Lower lobe of right lung (tissue), 2 donors: Measurements from ENCODE around the gene PLIN4. TPM values are rescaled to one million over a fixed set of nuclear protein-coding genes. Genes with fewer than 3 reads are reported as not detected.

Experiments
- ATAC-seq, 2 donors: fragments of 200-7000 bp; cut with Tn5 transposase; one replicate each; pipeline ENCODE4 v1.9.1; 2020 to 2022; ENCODE audit warnings: mild to moderate bottlenecking in 2 of 2, moderate library complexity in 2 of 2
- DNase-seq: peaks from one replicate; pipeline ENCODE4 v3.0.0-alpha.2; 2020
- H3K27ac ChIP-seq: fragments of 200-600 bp; one replicate; pipeline ENCODE4 v1.8.0; 2022
- H3K27me3 ChIP-seq: fragments of 200-600 bp; one replicate; pipeline ENCODE4 v1.8.0; 2022; ENCODE audit warnings: low read depth
- H3K36me3 ChIP-seq: fragments of 200-600 bp; one replicate; pipeline ENCODE4 v1.8.0; 2022; ENCODE audit warnings: mild to moderate bottlenecking
- H3K4me1 ChIP-seq: fragments of 200-600 bp; one replicate; pipeline ENCODE4 v1.8.0; 2022
- H3K4me3 ChIP-seq: fragments of 200-600 bp; one replicate; pipeline ENCODE4 v1.8.0; 2022; ENCODE audit warnings: mild to moderate bottlenecking
- H3K9me3 ChIP-seq: fragments of 200-600 bp; one replicate; pipeline ENCODE4 v1.8.0; 2022
- intact Hi-C: fragments of 100-400 bp; cut with DNase I; formaldehyde crosslinking; loops from one replicate; pipeline ENCODE4 v1.11.0; 2022
- total RNA-seq: library from RNA; stranded (reverse); fragmentation: NEBNext Ultra II Directional; extraction: Animal tissue kit (Norgen Biotek cat#: 25700); gene quantifications from one replicate; pipeline ENCODE4 v1.2.1, GENCODE V29; 2021
- TF ChIP-seq, protein P1 (sequence below): fragments of 200-600 bp; IDR thresholded peaks from one replicate; pipeline ENCODE4 v1.8.0; 2022; ENCODE audit warnings: antibody characterized with exemption, mild to moderate bottlenecking
- donor health status: DM: no; HTN: yes; CAD: no; lungs with severe emphysema.

The PLIN4 gene
- total RNA-seq, 1 donor from 2014 or later = 4.6 TPM

GRCh38 chr19:4457654-4458395 is 60.5 kb downstream of the PLIN4 start, which contains the start of gene UBXN6:
UBXN6 (minus strand) TSS chr19:4457794; CDS start chr19:4457697, 97 bp downstream.
- TF ChIP-seq, protein P1, sequence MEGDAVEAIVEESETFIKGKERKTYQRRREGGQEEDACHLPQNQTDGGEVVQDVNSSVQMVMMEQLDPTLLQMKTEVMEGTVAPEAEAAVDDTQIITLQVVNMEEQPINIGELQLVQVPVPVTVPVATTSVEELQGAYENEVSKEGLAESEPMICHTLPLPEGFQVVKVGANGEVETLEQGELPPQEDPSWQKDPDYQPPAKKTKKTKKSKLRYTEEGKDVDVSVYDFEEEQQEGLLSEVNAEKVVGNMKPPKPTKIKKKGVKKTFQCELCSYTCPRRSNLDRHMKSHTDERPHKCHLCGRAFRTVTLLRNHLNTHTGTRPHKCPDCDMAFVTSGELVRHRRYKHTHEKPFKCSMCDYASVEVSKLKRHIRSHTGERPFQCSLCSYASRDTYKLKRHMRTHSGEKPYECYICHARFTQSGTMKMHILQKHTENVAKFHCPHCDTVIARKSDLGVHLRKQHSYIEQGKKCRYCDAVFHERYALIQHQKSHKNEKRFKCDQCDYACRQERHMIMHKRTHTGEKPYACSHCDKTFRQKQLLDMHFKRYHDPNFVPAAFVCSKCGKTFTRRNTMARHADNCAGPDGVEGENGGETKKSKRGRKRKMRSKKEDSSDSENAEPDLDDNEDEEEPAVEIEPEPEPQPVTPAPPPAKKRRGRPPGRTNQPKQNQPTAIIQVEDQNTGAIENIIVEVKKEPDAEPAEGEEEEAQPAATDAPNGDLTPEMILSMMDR = peak; percentile 12
- Histone ChIP-seq H3K27me3 (no peaks in the 10 kb centered on the region), H3K4me3 (peak within 1 kb of the TSS; percentile 61), H3K27ac (peak within 1 kb of the TSS; percentile 78), H3K9me3 (no peaks in the 10 kb centered on the region), H3K4me1 (peaks cover 14% of the 10 kb centered on the region), H3K36me3 (peaks cover 16% of the 10 kb centered on the region)
- peak; percentile 96 to 97 for ATAC-seq
- DNase-seq = peak; percentile 100
- intact Hi-C loops = no loop called here

- TF ChIP-seq, protein P1 = no peak
- Histone ChIP-seq H3K36me3 (peaks cover 24% of the 10 kb centered on the region), H3K4me1 (peaks cover 14% of the 10 kb centered on the region), H3K27ac (peak overlapping the region; percentile 78), H3K27me3 (no peaks in the 10 kb centered on the region), H3K4me3 (peak overlapping the region; percentile 61), H3K9me3 (no peaks in the 10 kb centered on the region)
- intact Hi-C loops = no loop called here
- peak; percentile 49 for DNase-seq
- ATAC-seq = peak; percentile 43 to 55
Observed at GRCh38 chr19:4456843-4457653, 61.2 kb downstream of the PLIN4 start.

DNA sequence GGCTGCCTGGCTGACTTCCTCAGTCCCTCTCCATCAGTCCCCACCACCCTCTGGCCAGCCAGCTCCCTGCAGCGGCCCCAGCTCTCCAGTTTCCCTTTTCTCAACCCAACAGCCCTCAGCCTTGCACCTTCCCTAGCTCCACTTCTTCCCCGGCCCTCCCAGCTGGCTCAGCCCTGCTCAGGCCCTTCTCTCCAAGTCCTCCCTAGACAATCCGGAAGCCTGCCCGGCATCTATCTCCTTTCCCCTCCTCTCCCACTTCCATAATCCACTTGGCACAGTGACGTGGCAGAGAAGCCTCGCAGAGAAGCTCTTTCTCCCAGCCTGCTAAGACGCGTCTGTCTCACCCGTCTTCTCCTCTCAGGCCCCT is 61.8 kb downstream of the PLIN4 start:
- Histone ChIP-seq H3K9me3 (no peaks in the 10 kb centered on the region), H3K36me3 (peaks cover 29% of the 10 kb centered on the region), H3K4me3 (peak overlapping the region; percentile 61), H3K27ac (peak overlapping the region; percentile 50), H3K4me1 (peaks cover 14% of the 10 kb centered on the region), H3K27me3 (no peaks in the 10 kb centered on the region)
- peak; percentile 3 to 13 for ATAC-seq
- DNase-seq = peak; percentile 58
- TF ChIP-seq, protein P1 = no peak
- intact Hi-C loops = no loop called here

DNA sequence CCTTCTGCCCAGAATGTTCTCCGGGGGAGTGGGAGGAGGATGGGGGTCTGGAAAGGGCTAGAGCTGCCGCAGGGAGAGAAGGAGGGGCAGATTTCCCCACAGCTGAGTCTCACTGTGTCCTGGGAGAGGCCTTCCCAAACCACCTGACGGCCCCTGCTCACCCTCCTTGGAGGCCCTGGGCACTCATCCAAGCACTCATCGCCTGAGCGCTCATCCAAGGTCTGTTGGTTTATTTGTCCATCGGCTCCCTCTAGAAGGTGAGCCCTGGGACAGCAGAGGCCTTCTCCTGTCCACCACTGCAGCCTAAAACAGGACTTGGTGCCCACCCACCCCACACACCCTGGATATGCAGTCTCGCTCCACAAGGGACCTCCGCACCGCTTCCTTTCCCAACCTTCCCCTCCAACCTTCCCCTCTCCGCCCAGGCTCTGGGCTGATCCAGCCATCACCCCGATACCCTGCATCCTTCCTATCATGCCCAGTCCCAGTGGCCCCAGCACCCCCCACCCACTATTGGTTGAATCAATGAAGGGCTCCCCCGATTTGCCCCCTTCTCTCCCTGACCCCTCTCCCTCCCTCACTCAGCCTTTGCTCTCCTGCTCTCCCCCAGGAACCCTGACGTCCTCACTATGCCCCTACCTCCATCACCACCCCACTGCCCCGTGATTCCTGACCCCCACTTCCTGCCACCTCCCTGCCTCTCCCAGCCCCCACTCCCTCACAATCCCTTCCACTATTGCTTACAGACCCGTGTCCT is 62.4 kb downstream of the PLIN4 start:
- Histone ChIP-seq H3K27me3 (no peaks in the 10 kb centered on the region), H3K9me3 (no peaks in the 10 kb centered on the region), H3K4me1 (peaks cover 14% of the 10 kb centered on the region), H3K4me3 (peak overlapping the region; percentile 61), H3K27ac (peak overlapping the region; percentile 50), H3K36me3 (peaks cover 35% of the 10 kb centered on the region)
- DNase-seq (peak; percentile 59), ATAC-seq (peak in 1 of 2 donors; percentile 0)
- TF ChIP-seq, protein P1 = no peak
- intact Hi-C loops = no loop called here
